HG03139 (cell line): ENCODE data around the gene GLRX5.
A peak's percentile ranks its signal among the peaks of the same experiment; 100 is the strongest.
"Not testable (repeated sequence)": the region's sequence is repeated elsewhere in the genome, so short reads cannot be mapped to it uniquely, and the experiment has no call there.

Experiments
- ATAC-seq: cut with Tn5 transposase; IDR thresholded peaks from one replicate; pipeline ENCODE4 v1.9.1; 2021; ENCODE audit not compliant: unreplicated experiment

The GLRX5 gene

GRCh38 chr14:95549656-95550585 is 15.1 kb downstream of the GLRX5 start:
- no peak for ATAC-seq

DNA sequence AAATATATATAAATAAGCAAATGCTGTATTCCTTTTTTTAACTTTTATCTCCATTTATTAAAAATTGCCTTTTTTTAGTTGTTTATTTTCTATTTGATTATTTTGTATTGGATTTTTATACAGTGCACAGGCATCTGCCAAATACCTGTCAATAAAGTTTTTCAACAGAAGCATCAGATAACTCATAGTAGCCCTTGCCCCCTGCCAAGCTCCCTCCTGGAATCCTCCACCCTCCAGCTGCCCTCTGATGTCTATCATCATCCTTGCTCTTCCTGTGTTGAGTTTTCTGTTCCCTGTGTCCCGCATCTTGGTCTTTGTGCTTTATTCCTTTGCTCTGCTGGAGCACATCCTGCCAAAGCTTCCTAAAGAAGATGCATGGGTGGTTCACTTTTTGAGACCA is 16.6 kb downstream of the GLRX5 start:
- ATAC-seq: no peak

GRCh38 chr14:95553141-95553540 is 18.3 kb downstream of the GLRX5 start:
- ATAC-seq: no peak

DNA sequence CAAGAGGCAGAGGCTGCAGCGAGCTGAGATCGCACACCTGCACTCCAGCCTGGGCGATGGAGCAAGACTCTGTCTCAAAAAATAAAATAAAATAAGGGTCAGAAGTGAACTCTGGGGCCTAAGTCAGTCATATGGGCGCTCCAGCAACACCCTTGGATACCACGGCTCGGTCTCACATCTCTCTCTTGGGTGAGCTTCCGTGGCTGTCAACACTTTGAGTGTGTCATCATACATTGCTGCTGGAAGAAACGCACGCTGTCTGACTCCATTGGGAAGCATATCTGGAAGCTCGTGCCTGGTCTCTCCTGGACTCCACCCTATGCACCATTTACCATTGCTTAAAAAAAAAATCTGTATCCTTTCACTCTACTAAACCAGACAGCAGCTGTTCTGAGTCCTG is 20.2 kb downstream of the GLRX5 start:
- no peak for ATAC-seq

DNA sequence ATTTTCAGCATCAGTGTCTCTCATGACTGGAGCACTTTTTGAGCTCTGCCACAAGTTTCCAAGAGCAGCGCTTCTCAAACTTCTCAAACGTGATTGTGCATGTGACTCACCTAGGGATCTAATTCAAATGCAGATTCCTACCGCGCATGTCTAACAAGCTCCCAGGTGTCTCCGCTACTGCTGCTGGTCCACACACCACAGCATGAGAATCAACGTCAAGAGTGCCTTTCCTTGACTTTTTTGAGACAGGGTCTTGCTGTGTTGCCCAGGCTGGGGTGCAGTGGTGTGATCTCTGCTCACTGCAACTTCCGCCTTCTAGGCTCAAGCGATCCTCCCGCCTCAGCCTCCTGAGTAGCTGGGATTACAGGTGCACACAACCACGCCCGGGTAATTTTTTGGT is 22.4 kb downstream of the GLRX5 start:
- ATAC-seq: no peak

DNA sequence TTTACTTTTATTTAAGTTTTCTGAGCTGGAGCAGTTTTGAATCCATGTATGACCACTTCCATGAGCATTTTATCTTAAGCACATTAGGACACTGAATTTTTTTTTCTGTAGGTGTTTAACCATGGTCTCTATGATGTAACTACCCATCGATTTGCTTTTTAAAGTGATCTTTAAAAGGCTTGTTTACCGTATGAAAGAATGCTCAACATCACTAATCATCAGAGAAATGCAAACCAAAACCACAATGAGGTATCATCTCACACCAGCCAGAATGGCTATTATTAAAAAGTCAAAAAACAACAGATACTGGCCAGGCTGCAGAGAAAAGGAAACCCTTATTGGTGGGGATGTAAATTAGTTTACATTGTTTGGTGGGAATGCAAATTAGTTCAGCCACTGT is 23.0 kb downstream of the GLRX5 start:
- no peak for ATAC-seq

DNA sequence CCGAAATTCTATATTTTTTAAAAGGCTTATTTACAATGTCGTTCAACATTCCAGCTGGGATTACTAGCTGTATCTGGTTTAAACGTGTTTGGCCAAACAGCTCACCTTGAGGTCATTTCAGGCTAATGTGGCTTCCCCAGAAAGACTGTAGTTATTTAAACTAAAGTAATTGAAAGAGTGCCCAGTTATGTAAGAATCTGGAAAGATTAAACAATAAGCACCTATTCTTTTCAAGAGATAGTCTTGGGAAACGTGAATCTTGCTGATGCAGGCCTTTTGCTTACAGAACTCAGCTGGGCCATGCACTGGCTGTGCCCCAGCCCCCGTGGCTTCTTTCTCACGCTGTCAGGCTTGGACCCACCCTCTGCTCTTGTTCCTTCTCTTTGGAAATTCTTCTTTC is 24.4 kb downstream of the GLRX5 start:
- ATAC-seq: no peak

DNA sequence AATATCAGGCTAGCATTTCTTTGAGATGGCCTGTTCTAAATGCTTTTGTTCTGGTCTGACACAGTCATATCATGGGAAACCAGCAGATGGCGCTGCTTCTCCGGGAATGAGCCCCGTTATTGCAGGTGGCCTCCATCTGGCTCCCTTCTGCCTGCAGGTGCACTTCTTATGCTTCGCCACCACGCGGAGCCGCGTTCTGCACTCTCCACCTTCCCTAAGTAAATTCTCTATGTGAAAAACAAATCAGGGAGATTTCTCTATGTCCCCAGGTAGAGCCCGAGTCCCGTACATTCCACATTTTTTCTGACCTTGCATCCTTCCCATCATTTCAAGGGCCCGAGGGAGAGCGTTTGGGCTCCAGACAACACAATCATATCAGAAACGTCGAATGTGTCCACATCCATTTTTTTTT is 26.2 kb downstream of the GLRX5 start:
- peak; percentile 89 for ATAC-seq

DNA sequence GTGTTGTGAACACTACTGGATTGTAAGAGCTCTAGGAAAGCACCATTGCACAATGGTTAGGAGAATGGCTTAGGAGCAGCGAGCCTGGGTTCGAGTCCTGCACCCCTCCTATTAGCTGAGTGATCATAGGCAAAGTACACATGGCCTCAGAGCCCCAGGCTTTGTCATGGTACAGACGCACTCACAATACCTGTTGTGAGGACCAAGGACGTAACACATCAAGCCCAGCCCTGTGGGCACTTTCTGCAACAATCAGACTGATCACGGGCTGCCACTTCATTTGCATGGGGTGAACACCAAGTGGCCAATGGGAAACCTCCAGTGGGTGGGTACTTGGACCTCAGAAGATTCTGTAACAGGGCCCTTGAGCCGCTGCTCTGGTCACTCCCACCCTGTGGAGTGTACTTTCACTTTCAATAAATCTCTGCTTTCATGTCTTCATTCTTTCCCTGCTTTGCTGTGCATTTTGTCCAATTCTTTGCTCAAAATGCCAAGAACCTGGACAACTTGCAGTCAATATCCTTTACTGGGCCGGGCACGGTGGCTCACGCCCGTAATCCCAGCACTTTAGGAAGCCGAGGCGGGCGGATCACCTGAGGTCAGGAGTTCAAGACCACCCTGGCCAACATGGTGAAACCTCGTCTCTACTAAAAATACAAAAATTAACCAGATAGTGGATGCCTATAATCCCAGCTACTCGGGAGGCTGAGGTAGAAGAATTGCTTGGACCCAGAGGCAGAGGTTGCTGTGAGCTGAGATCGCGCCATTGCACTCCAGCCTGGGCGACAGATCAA is 28.2 kb downstream of the GLRX5 start:
- no peak for ATAC-seq

DNA sequence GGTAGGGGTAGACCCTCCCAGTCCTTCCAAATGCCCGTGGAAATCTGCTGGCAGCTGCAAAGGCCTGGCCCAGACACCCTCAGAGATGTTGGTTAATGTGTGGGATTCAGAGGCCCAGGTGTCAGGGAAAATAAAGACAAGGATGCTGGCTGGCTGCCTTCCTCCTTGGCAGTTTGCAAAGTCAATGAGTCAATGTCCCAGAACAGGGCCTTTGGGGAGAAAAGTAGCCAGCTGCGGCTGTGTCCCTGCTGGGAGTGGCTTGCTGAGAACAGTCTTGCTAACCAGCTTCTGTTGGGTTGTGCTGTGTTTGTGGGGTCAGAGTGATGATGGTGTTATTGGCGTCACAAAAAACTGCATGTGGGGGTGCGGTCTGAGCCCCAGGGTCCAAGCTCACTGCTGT is 29.2 kb downstream of the GLRX5 start:
- ATAC-seq: no peak

GRCh38 chr14:95569440-95569839 is 34.6 kb downstream of the GLRX5 start:
- no peak for ATAC-seq

GRCh38 chr14:95573313-95573712 is 38.5 kb downstream of the GLRX5 start:
- no peak for ATAC-seq

- ATAC-seq: no peak
Observed at GRCh38 chr14:95575840-95576473, 41.1 kb downstream of the GLRX5 start.

DNA sequence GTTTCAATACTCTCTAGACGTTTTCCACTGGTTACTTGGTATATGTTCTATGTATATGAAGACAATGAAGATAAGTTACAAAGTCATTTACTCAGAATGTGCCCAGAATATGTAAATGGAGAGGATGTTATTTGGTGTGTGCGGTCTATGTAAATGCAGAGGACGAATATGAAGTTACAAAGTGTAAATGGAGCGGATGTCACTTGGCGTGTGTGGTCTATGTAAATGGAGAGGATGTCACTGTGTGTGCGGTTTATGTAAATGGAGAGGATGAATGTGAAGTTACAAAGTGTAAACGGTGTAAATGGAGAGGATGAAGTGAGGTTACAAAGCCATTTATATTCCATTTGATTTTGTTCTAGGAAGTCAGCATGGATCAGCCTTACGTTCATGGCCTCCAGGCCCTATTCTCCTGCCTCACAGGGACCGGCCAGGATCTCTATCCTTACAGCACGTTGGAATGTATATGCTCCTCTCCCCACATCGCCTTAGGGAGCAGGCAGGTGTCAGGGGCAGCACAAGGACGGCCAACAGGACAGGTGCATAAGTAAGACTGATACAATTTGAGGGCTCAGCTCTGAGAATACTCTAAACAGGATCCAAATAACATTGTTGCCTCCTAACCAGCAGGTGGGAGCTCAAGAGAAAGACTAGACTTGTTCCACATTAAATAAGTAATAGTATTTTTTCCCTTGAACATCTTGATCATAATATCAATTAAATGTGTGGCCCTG is 42.4 kb downstream of the GLRX5 start:
- ATAC-seq: peak; percentile 95

- peak; percentile 23 for ATAC-seq
Observed at GRCh38 chr14:95577870-95578269, 43.0 kb downstream of the GLRX5 start.

DNA sequence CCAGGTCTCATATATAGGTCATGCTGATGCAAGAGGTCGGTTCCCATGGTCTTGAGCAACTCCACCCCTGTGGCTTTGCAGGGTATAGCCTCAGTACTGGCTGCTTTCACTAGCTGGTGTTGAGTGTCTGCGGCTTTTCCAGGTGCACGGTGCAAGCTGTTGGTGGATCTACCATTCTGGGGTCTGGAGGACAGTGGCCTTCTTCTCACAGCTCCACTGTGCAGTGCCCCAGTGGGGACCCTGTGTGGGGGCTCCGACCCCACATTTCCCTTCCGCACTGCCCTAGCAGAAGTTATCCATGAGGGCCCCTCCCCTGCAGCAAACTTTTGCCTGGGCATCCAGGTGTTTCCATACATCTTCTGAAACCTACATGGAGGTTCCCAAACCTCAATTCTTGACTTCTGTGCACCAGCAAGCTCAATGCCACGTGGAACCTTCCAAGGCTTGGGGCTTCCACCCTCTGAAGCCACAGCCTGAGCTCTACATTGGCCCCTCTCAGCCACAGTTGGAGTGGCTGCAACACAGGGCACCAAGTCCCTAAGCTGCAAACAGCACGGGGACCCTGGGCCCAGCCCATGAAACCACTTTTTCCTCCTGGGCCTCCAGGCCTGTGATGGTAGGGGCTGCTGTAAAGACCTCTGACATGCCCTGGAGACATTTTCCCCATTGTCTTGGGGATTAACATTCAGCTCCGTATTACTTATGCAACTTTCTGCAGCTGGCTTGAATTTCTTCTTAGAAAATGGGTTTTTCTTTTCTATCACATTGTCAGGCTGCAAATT is 49.2 kb downstream of the GLRX5 start:
- ATAC-seq: not testable (repeated sequence)

- no peak for ATAC-seq
Observed at GRCh38 chr14:95585953-95586620, 51.2 kb downstream of the GLRX5 start.

GRCh38 chr14:95591182-95591581 is 56.3 kb downstream of the GLRX5 start:
- not testable (repeated sequence) for ATAC-seq
